CD4-positive, alpha-beta T cell (primary cell): Measurements from ENCODE around the gene CAPN2. TPM values are rescaled to one million over a fixed set of nuclear protein-coding genes. Genes with fewer than 3 reads are reported as not detected.
"Not testable (repeated sequence)": the region's sequence is repeated elsewhere in the genome, so short reads cannot be mapped to it uniquely, and the experiment has no call there.

Source experiments
- ATAC-seq: fragments of 200-7000 bp; cut with Tn5 transposase; one replicate; pipeline ENCODE4 v1.10.0; 2022; ENCODE audit warnings: mild to moderate bottlenecking; ENCODE audit not compliant: poor library complexity
- CTCF ChIA-PET: fragments of 350-600 bp; sonication (Branson Sonifier 250); formaldehyde crosslinking; loops from one replicate; lab custom pipeline; 2021; ENCODE audit warnings: antibody characterized with exemption, inconsistent platforms; lab: Charles Lee
- POLR2A ChIA-PET: fragments of 350-600 bp; sonication (Branson Sonifier 250); formaldehyde crosslinking; loops from one replicate; lab custom pipeline; 2021; ENCODE audit warnings: antibody characterized with exemption, inconsistent platforms; lab: Charles Lee
- DNase-seq, 14 experiments: peaks; one replicate each; pipeline ENCODE4 v3.0.0-alpha.2; 2013 to 2020; ENCODE audit warnings: mixed read lengths in 2 of 14
- H3K27ac ChIP-seq, 2 donors: one replicate each; pipeline versions ENCODE4 v1.5.1 to v1.7.0; 2013; ENCODE audit warnings: low read length in 2 of 2, low read depth in 1 of 2, mild to moderate bottlenecking in 1 of 2
- H3K27me3 ChIP-seq, 2 experiments: 1 replicate in 1 of 2; 2 replicates in 1 of 2; pipeline versions ENCODE4 v1.6.1 to v1.7.0; 2013; ENCODE audit warnings: low read length in 2 of 2, control low read depth in 1 of 2, mild to moderate bottlenecking in 1 of 2, moderate library complexity in 1 of 2; ENCODE audit not compliant: insufficient read depth in 2 of 2, control insufficient read depth in 1 of 2
- H3K36me3 ChIP-seq: one replicate; pipeline ENCODE4 v1.6.1; 2013; ENCODE audit warnings: low read length, control low read depth; ENCODE audit not compliant: insufficient read depth
- H3K4me1 ChIP-seq: one replicate; pipeline ENCODE4 v1.6.1; 2013; ENCODE audit warnings: low read length, control low read depth; ENCODE audit not compliant: insufficient read depth
- H3K4me3 ChIP-seq: one replicate; pipeline ENCODE4 v1.5.1; 2013; ENCODE audit warnings: mild to moderate bottlenecking, low read length, moderate library complexity
- H3K9me3 ChIP-seq, 2 experiments: 1 replicate in 1 of 2; 2 replicates in 1 of 2; pipeline versions ENCODE4 v1.6.1 to v1.7.0; 2013; ENCODE audit warnings: low read length in 2 of 2, mild to moderate bottlenecking in 2 of 2, control low read depth in 1 of 2, moderate library complexity in 1 of 2; ENCODE audit not compliant: control insufficient read depth in 1 of 2, insufficient read depth in 1 of 2
- H3K27ac Mint-ChIP-seq: one replicate; pipeline ENCODE4 v1.8.0; 2020; ENCODE audit warnings: mixed read lengths
- H3K27me3 Mint-ChIP-seq: one replicate; pipeline ENCODE4 v1.8.0; 2021; ENCODE audit warnings: mixed read lengths
- H3K36me3 Mint-ChIP-seq: one replicate; pipeline ENCODE4 v1.8.0; 2021; ENCODE audit warnings: low read depth, mixed read lengths
- H3K4me1 Mint-ChIP-seq: one replicate; pipeline ENCODE4 v1.8.0; 2021; ENCODE audit warnings: low read depth, mixed read lengths
- H3K4me3 Mint-ChIP-seq: one replicate; pipeline ENCODE4 v1.8.0; 2020; ENCODE audit warnings: mild to moderate bottlenecking, mixed read lengths
- H3K9me3 Mint-ChIP-seq: one replicate; pipeline ENCODE4 v1.8.0; 2020; ENCODE audit warnings: mixed read lengths
- intact Hi-C, 2 experiments: fragments of 100-400 bp; cut with DNase I in 1 of 2; cut with micrococcal nuclease in 1 of 2; formaldehyde crosslinking; loops; one replicate each; pipeline versions ENCODE4 v1.15.1 to v1.9.0; 2023 to 2025; cut with DNase I, micrococcal nuclease
- total RNA-seq, 174 experiments: library from RNA in 2 of 174; stranded (reverse) in 2 of 174; gene quantifications; one replicate each; pipeline ENCODE4 v1.2.3 and lab custom pipeline; 2021 to 2026
- TF ChIP-seq, protein P1 (sequence below): fragments of 200-600 bp; IDR thresholded peaks from one replicate; pipeline ENCODE4 v1.8.0; 2022; ENCODE audit warnings: antibody characterized with exemption, mild to moderate bottlenecking

Gene CAPN2
- total RNA-seq, 2 experiments from 2014 or later = 110 to 114 TPM

DNA sequence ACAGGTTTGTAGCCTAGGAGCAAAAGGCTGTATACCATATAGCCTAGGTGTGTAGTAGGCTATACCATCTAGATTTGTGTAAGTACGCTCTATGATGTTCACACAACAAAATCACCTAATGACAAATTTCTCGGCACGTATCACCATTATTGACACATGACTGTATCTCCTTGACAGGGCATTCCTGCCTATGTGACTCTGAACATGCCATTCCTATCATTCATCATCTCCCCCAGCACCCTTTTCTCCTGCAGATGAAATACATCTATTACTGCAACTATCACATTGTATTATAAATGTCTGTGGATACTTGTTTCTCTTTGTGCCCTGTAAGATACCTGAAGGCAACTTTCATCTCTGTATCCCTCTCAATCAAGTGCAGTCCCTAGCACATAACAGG is 103.5 kb downstream of the CAPN2 start:
- Histone ChIP-seq H3K36me3 (peaks cover 33% of the 10 kb centered on the region), H3K9me3 (no peaks in the 10 kb centered on the region), H3K4me3 (no peak overlapping the region), H3K27me3 (no peaks in the 10 kb centered on the region), H3K27ac (no peak overlapping the region), H3K4me1 (peaks cover 15% of the 10 kb centered on the region)
- Mint-ChIP-seq H3K9me3 (no peaks in the 10 kb centered on the region), H3K27ac (no peak overlapping the region), H3K4me1 (peaks cover 46% of the 10 kb centered on the region), H3K36me3 (peaks cover 65% of the 10 kb centered on the region), H3K27me3 (no peaks in the 10 kb centered on the region), H3K4me3 (no peak overlapping the region)
- intact Hi-C loops = loop anchor here in 1 of 2 experiments (2.0 to 10.0 kb wide), 3 partner anchors 29 to 519 kb away; partner anchors contain the start of genes NVL and TP53BP2
- DNase-seq (no peak), ATAC-seq (no peak)
- CTCF ChIA-PET = no interaction called here
- POLR2A ChIA-PET = no interaction called here
- TF ChIP-seq, protein P1, sequence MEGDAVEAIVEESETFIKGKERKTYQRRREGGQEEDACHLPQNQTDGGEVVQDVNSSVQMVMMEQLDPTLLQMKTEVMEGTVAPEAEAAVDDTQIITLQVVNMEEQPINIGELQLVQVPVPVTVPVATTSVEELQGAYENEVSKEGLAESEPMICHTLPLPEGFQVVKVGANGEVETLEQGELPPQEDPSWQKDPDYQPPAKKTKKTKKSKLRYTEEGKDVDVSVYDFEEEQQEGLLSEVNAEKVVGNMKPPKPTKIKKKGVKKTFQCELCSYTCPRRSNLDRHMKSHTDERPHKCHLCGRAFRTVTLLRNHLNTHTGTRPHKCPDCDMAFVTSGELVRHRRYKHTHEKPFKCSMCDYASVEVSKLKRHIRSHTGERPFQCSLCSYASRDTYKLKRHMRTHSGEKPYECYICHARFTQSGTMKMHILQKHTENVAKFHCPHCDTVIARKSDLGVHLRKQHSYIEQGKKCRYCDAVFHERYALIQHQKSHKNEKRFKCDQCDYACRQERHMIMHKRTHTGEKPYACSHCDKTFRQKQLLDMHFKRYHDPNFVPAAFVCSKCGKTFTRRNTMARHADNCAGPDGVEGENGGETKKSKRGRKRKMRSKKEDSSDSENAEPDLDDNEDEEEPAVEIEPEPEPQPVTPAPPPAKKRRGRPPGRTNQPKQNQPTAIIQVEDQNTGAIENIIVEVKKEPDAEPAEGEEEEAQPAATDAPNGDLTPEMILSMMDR = no peak

DNA sequence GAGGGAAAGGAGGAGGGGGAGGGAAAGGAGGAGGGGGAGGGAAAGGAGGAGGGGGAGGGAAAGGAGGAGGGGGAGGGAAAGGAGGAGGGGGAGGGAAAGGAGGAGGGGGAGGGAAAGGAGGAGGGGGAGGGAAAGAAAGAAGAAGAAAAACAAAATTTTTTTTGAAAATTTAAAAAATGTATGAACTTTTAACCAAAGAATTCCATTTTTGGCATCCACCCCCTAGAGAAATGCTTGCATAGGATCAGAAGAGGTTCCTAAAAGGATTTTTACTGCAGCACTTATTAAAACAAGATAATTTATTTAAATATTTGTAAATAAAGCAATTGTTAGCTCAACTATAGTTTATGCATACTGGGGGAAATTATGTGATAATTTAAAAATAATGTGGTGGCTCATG is 104.9 kb downstream of the CAPN2 start:
- H3K9me3 Mint-ChIP-seq, H3K4me3 Mint-ChIP-seq, H3K27ac ChIP-seq, H3K27ac Mint-ChIP-seq, ATAC-seq, H3K4me3 ChIP-seq, H3K27me3 ChIP-seq, H3K9me3 ChIP-seq, DNase-seq, H3K27me3 Mint-ChIP-seq, POLR2A ChIA-PET: not testable (repeated sequence)
- Mint-ChIP-seq H3K4me1 (peaks cover 52% of the 10 kb centered on the region), H3K36me3 (peaks cover 62% of the 10 kb centered on the region)
- H3K36me3 ChIP-seq = peaks cover 29% of the 10 kb centered on the region
- CTCF ChIA-PET = interaction anchor here (0.9 kb wide), 1 partner anchor 71 kb away, joined by 3 read pairs; no protein-coding TSS in a partner anchor
- intact Hi-C loops = loop anchor here in 1 of 2 experiments (10.0 kb wide), 2 partner anchors 188 to 518 kb away; partner anchors contain the start of gene NVL
- H3K4me1 ChIP-seq = peaks cover 15% of the 10 kb centered on the region

DNA sequence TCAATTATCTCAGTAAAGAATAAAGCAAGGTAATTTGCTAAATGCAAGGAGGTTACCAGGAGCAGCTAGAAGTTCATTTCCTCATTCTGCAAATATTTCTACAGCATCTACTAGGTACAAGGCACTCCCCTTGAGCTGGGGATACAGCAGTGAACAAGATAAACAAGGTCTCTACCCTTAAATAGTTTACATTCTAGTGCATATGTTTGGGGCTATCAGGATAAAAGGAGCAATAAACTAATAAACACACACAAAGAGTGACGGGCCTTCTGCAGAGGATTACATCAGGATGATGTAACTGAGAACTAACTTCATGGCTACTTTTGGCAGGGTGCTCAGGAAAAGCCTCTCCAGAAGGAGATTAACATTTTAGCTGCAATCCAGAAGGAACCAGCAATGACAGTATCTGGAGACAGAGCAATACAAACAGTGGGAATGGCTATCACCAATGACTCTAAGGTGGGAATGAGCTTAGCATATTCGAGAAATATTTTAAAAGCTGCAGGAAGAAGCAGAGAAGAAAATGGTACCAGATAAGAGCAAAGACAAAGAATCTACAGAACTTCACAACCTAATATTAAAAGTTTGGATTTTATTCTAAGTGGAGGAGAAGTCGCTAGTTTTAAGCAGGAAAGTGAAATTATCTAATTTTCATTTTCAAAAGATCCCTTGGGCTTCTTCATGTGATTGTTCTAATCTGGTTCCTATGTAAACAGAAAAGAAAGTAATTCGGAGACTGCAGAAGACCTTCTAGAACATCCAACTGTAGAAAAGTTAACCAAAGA is 107.6 kb downstream of the CAPN2 start:
- no peak overlapping the region for H3K27ac Mint-ChIP-seq
- ChIA-PET POLR2A (interaction anchor here (1.1 kb wide), 1 partner anchor 20 kb away, joined by 3 read pairs; no protein-coding TSS in a partner anchor), CTCF (interaction anchor here (1.0 to 2.1 kb wide), 2 partner anchors 8 to 26 kb away, joined by 3 to 6 read pairs; partner anchors contain the start of gene TP53BP2)
- DNase-seq = no peak
- Histone ChIP-seq H3K4me1 (peaks cover 3% of the 10 kb centered on the region), H3K27me3 (no peaks in the 10 kb centered on the region), H3K9me3 (no peaks in the 10 kb centered on the region), H3K27ac (no peak overlapping the region), H3K36me3 (peaks cover 14% of the 10 kb centered on the region), H3K4me3 (no peak overlapping the region)
- intact Hi-C loops = loop anchor here in 1 of 2 experiments (10.0 kb wide), 2 partner anchors 185 to 515 kb away; partner anchors contain the start of gene NVL
- no peaks in the 10 kb centered on the region for H3K27me3 Mint-ChIP-seq
- peaks cover 61% of the 10 kb centered on the region for H3K4me1 Mint-ChIP-seq
- TF ChIP-seq, protein P1 = no peak
- H3K9me3 Mint-ChIP-seq = no peaks in the 10 kb centered on the region
- ATAC-seq = no peak
- H3K4me3 Mint-ChIP-seq = no peak overlapping the region
- H3K36me3 Mint-ChIP-seq = peaks cover 45% of the 10 kb centered on the region
